Lower leg skin (tissue), 3 donors: Measurements from ENCODE around the gene FN1.

Experiments
- POLR2A ChIP-seq, 2 donors: fragments of 450-650 bp; IDR thresholded peaks; one replicate each; pipeline ENCODE4 v1.6.1; 2016 to 2017; ENCODE audit warnings: antibody characterized with exemption in 2 of 2, mild to moderate bottlenecking in 1 of 2, moderate library complexity in 1 of 2
- TF ChIP-seq, protein P1 (sequence below), 3 donors: fragments of 450-650 bp; IDR thresholded peaks; one replicate each; pipeline ENCODE4 v1.5.1; 2016; ENCODE audit warnings: antibody characterized with exemption in 3 of 3, mild to moderate bottlenecking in 3 of 3, moderate library complexity in 2 of 3

DNA sequence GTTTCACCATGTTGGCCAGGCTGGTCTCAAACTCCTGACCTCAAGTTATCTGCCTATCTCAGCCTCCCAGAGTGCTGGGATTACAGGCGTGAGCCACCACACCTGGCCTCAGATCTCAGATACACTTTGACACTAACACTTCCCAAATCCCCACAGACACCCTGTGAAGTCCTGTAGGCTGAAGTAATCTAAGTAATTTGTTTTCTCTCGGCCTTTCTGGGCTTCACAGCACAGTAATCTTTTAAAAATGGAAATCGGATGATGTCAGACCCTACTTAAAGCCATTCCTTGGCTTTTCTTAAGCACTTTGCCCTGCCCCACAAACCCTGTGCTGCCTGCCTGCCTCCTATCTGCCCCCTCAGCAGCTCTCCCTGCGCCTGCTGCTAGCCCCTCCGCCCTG, 107.8 kb downstream of the FN1 start:
- no peak for TF ChIP-seq POLR2A (IDR thresholded peaks at IDR 0.05)
- TF ChIP-seq, protein P1, sequence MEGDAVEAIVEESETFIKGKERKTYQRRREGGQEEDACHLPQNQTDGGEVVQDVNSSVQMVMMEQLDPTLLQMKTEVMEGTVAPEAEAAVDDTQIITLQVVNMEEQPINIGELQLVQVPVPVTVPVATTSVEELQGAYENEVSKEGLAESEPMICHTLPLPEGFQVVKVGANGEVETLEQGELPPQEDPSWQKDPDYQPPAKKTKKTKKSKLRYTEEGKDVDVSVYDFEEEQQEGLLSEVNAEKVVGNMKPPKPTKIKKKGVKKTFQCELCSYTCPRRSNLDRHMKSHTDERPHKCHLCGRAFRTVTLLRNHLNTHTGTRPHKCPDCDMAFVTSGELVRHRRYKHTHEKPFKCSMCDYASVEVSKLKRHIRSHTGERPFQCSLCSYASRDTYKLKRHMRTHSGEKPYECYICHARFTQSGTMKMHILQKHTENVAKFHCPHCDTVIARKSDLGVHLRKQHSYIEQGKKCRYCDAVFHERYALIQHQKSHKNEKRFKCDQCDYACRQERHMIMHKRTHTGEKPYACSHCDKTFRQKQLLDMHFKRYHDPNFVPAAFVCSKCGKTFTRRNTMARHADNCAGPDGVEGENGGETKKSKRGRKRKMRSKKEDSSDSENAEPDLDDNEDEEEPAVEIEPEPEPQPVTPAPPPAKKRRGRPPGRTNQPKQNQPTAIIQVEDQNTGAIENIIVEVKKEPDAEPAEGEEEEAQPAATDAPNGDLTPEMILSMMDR (IDR thresholded peaks at IDR 0.05): no peak
